Measurements from ENCODE around the gene HGD. TPM values are rescaled to one million over a fixed set of nuclear protein-coding genes. Genes with fewer than 3 reads are reported as not detected.

Gene HGD
- polyA plus RNA-seq, 1 of the 3 experiments (the other 2 are of a cell fraction): not detected

GRCh38 chr3:120684896-120685295, 2.9 kb upstream of the HGD start:
- Histone ChIP-seq H3K36me3 (replicated peaks in 1 of 2; ENCODE audit: control insufficient read depth in 1 of 2, insufficient read depth in 2 of 2, low read length in 1 of 2) (peaks cover 0 to 2% of the 10 kb centered on the region in 2 experiments), H2AFZ (ENCODE audit: low read depth) (no peak overlapping the region), H3K4me1 (ENCODE audit: control insufficient read depth in 1 of 2, insufficient read depth in 2 of 2, low read depth in 1 of 2, low read length in 1 of 2) (peaks cover 0 to 19% of the 10 kb centered on the region in 2 experiments; a peak in 2 of 4 replicates), H4K20me1 (ENCODE audit: insufficient read depth) (no peaks in the 10 kb centered on the region), H3K27me3 (ENCODE audit: insufficient read depth) (no peaks in the 10 kb centered on the region), H3K79me2 (ENCODE audit: insufficient read depth) (no peaks in the 10 kb centered on the region), H3F3A (replicated peaks; ENCODE audit: insufficient read depth) (peaks cover under 1% of the 10 kb centered on the region), H3K27ac (ENCODE audit: low read depth in 2 of 2, low read length in 1 of 2) (no peak overlapping the region), H3K4me3 (ENCODE audit: low read depth in 2 of 2, low read length in 1 of 2) (no peak overlapping the region), H3K4me2 (no peak overlapping the region), H3K9ac (no peak overlapping the region), H3K9me3 (no peaks in the 10 kb centered on the region), H3K9me2 (no peaks in the 10 kb centered on the region)
- no peak for DNase-seq
- 86% methylated on average over 4 of the region's 4 CpGs for WGBS (ENCODE audit: low lambda C conversion rate)
- CTCF ChIA-PET: interaction anchor here (0.6 kb wide), 1 partner anchor 1073 kb away, joined by 3 read pairs; no protein-coding TSS in a partner anchor
- POLR2A ChIA-PET: no interaction called here
- no peak for TF ChIP-seq ELF1 (IDR thresholded peaks at IDR 0.05)

- CTCF ChIA-PET: interaction anchor here (2.5 kb wide), 1 partner anchor 11 kb away, joined by 7 read pairs; no protein-coding TSS in a partner anchor
- no peak for TF ChIP-seq TAF1 (IDR thresholded peaks at IDR 0.05; ENCODE audit: borderline replicate concordance, low read depth, low read length)
- TF ChIP-seq SIN3A (IDR thresholded peaks at IDR 0.05; ENCODE audit: borderline replicate concordance, low read depth, low read length): no peak
- TF ChIP-seq RCOR1 (IDR thresholded peaks at IDR 0.05; ENCODE audit: low read length): no peak
- no peak for TF ChIP-seq RXRA (IDR thresholded peaks at IDR 0.05; ENCODE audit: borderline replicate concordance, low read depth)
- TF ChIP-seq YY1 (IDR thresholded peaks at IDR 0.05; ENCODE audit: low read depth): no peak
- no peaks in the 10 kb centered on the region for H3F3A ChIP-seq (replicated peaks; ENCODE audit: insufficient read depth)
Observed at GRCh38 chr3:120683671-120684301, 1.7 kb upstream of the HGD start.

GRCh38 chr3:120683213-120683612, 1.2 kb upstream of the HGD start:
- no peak overlapping the region for H3K4me3 ChIP-seq (ENCODE audit: low read depth in 2 of 2, low read length in 1 of 2)
- no peak overlapping the region for H3K4me2 ChIP-seq
- no peaks in the 10 kb centered on the region for H3F3A ChIP-seq (replicated peaks; ENCODE audit: insufficient read depth)
- no peaks in the 10 kb centered on the region for H3K27me3 ChIP-seq (ENCODE audit: insufficient read depth)
- no peak overlapping the region for H2AFZ ChIP-seq (ENCODE audit: low read depth)
- POLR2A ChIA-PET: no interaction called here
- no peaks in the 10 kb centered on the region for H3K79me2 ChIP-seq (ENCODE audit: insufficient read depth)
- H3K36me3 ChIP-seq (replicated peaks in 1 of 2; ENCODE audit: control insufficient read depth in 1 of 2, insufficient read depth in 2 of 2, low read length in 1 of 2): no peaks in the 10 kb centered on the region
- no peaks in the 10 kb centered on the region for H3K9me3 ChIP-seq
- H3K27ac ChIP-seq (ENCODE audit: low read depth in 2 of 2, low read length in 1 of 2): peak overlapping the region in 1 of 2 experiments; percentile 16; a peak in 1 of 4 replicates
- no peaks in the 10 kb centered on the region for H3K9me2 ChIP-seq
- peak; percentile 15 for DNase-seq
- no peak overlapping the region for H3K9ac ChIP-seq
- WGBS (ENCODE audit: low lambda C conversion rate): 50% methylated on average over 1 of the region's 1 CpG
- peak; percentile 65; the same call in 1 of the 2 replicates for TF ChIP-seq MXI1 (IDR thresholded peaks at IDR 0.05; ENCODE audit: low read depth, low read length)
- no peak for TF ChIP-seq TCF12 (IDR thresholded peaks at IDR 0.05)
- peak in 1 of 2 experiments; percentile 18; a peak in 1 of 4 replicates for TF ChIP-seq EP300 (IDR thresholded peaks at IDR 0.05; ENCODE audit: borderline replicate concordance in 1 of 2, low read depth in 1 of 2, low read length in 1 of 2)
- 0 out of 2 replicates have a peak, but pooled peaks have one; percentile 18 for TF ChIP-seq RCOR1 (IDR thresholded peaks at IDR 0.05; ENCODE audit: low read length)
- H3K4me1 ChIP-seq (ENCODE audit: control insufficient read depth in 1 of 2, insufficient read depth in 2 of 2, low read depth in 1 of 2, low read length in 1 of 2): peaks cover 2 to 24% of the 10 kb centered on the region in 2 experiments; a peak in 3 of 4 replicates
- CTCF ChIA-PET: interaction anchor here (1.5 to 2.5 kb wide), 2 partner anchors 10 to 74 kb away, joined by 3 to 7 read pairs; no protein-coding TSS in a partner anchor
- H4K20me1 ChIP-seq (ENCODE audit: insufficient read depth): no peaks in the 10 kb centered on the region

More at GRCh38 chr3:120683671-120684301, 1.7 kb upstream of the HGD start:
- H3K9ac ChIP-seq: no peak overlapping the region
- H3K4me1 ChIP-seq (ENCODE audit: control insufficient read depth in 1 of 2, insufficient read depth in 2 of 2, low read depth in 1 of 2, low read length in 1 of 2): peaks cover 0 to 19% of the 10 kb centered on the region in 2 experiments; a peak in 3 of 4 replicates
- POLR2A ChIA-PET: no interaction called here
- no peak for DNase-seq
- H3K4me3 ChIP-seq (ENCODE audit: low read depth in 2 of 2, low read length in 1 of 2): no peak overlapping the region
- H4K20me1 ChIP-seq (ENCODE audit: insufficient read depth): no peaks in the 10 kb centered on the region
- H3K9me2 ChIP-seq: no peaks in the 10 kb centered on the region
- no peaks in the 10 kb centered on the region for H3K27me3 ChIP-seq (ENCODE audit: insufficient read depth)
- H2AFZ ChIP-seq (ENCODE audit: low read depth): no peak overlapping the region
- no peaks in the 10 kb centered on the region for H3K79me2 ChIP-seq (ENCODE audit: insufficient read depth)
- peaks cover 0 to 2% of the 10 kb centered on the region in 2 experiments for H3K36me3 ChIP-seq (replicated peaks in 1 of 2; ENCODE audit: control insufficient read depth in 1 of 2, insufficient read depth in 2 of 2, low read length in 1 of 2)
- H3K27ac ChIP-seq (ENCODE audit: low read depth in 2 of 2, low read length in 1 of 2): peak overlapping the region in 1 of 2 experiments; percentile 34; a peak in 1 of 4 replicates
- H3K4me2 ChIP-seq: no peak overlapping the region
- 96% methylated on average over 3 of the region's 3 CpGs for WGBS (ENCODE audit: low lambda C conversion rate)
- H3K9me3 ChIP-seq: no peaks in the 10 kb centered on the region

All from SK-N-SH (cell line).